ENCODE measurements around the gene JAZF1. TPM values are rescaled to one million over a fixed set of nuclear protein-coding genes. Genes with fewer than 3 reads are reported as not detected.

Gene JAZF1
- total and polyA plus RNA-seq, 9 of the 15 experiments (the other 6 are each of a cell fraction or from before 2014, with no cell fraction given) = 0.04 to 0.64 (median 0.11) TPM; not detected in 3

GRCh38 chr7:27784399-27785053, 396.1 kb downstream of the JAZF1 start (continued):
- TF ChIP-seq MYBL2 (IDR thresholded peaks at IDR 0.05; ENCODE audit: low read depth) (peak; percentile 64; the same call in 1 of the 2 replicates), MYBL2 (CRISPR knock-in tag; IDR thresholded peaks at IDR 0.05; ENCODE audit: borderline replicate concordance) (no peak), MNT (conservative IDR thresholded peaks at IDR 0.05) (peak in 1 of 2 experiments; percentile 31; a peak in 1 of 4 replicates), MBD2 (IDR thresholded peaks at IDR 0.05; ENCODE audit: borderline replicate concordance, low read depth) (no peak), ZKSCAN1 (IDR thresholded peaks at IDR 0.05; ENCODE audit: low read depth, low read length) (no peak), CC2D1A (IDR thresholded peaks at IDR 0.05) (peak; percentile 28; the same call in 1 of the 2 replicates), EP300 (IDR thresholded peaks at IDR 0.05; ENCODE audit: low read length) (peak; percentile 34; the same call in 1 of the 2 replicates), FOXK2 (conservative IDR thresholded peaks at IDR 0.05 in 1 of 2, IDR thresholded peaks at IDR 0.05 in 1 of 2; ENCODE audit: low read depth in 2 of 2) (0 out of 4 replicates have a peak, but pooled peaks of 1 of the 2 experiments have one; percentile 17), SIX5 (IDR thresholded peaks at IDR 0.05; ENCODE audit: borderline replicate concordance in 1 of 2, insufficient read depth in 1 of 2, low read depth in 1 of 2, low read length in 2 of 2) (no peak), IRF9 (tag; IDR thresholded peaks at IDR 0.05) (no peak), MCM5 (IDR thresholded peaks at IDR 0.05; ENCODE audit: low read depth) (no peak), CREB1 (IDR thresholded peaks at IDR 0.05) (no peak), CREB1 (CRISPR knock-in tag; IDR thresholded peaks at IDR 0.05) (no peak), CLOCK (CRISPR knock-in tag; IDR thresholded peaks at IDR 0.05; ENCODE audit: borderline replicate concordance) (no peak), PBX2 (CRISPR knock-in tag; IDR thresholded peaks at IDR 0.05; ENCODE audit: low read depth) (no peak), PBX2 (tag; conservative IDR thresholded peaks at IDR 0.05; ENCODE audit: low read depth) (no peak), ARID3A (IDR thresholded peaks at IDR 0.05; ENCODE audit: borderline replicate concordance, low read depth, low read length) (0 out of 2 replicates have a peak, but pooled peaks have one; percentile 60)

Measured in K562 (cell line).